GM18867 (cell line): Measurements from ENCODE around the gene PLCD3.
A peak's percentile ranks its signal among the peaks of the same experiment; 100 is the strongest.

Source experiments
- ATAC-seq: cut with Tn5 transposase; IDR thresholded peaks from one replicate; pipeline ENCODE4 v1.9.1; 2021; ENCODE audit warnings: mild to moderate bottlenecking, moderate library complexity; ENCODE audit not compliant: unreplicated experiment

The PLCD3 gene

DNA sequence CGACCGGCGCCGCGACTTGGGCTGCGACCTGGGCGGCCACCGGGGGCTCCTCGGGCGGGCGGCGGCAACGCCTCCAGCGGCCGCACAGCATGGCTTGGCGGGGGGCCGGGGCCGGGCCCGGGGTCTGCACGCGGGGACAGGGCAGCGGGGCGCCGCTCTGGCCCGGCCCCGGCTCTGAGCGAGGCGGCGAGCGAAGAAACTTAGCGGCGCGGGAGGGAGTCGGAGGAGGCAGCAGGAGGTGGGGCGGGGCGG is at the start of gene PLCD3:
TSS of gene PLCD3 (minus strand) at position 196 of the 252 bp plus-strand sequence. CDS start at position 91, 105 bp downstream.
- ATAC-seq = no peak

DNA sequence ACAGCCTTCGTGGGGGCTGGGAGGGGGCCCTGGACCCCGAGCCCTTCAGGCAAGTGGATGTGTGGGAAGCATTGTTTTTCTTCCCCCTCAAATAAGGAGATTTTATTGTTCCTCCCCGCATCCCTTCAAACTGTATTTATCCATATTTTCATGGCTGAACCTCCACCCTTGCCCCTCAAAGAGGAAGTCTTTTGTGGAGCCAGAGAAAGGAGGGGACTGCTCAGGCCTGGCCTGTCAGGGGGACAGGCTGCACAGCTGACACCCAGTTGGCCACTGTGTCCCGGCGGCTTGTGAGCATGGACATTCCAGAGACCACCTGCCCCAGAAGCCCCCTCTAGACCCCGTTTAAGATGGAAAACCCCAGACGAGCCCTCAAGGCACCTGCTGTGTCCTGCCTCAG is 45.2 kb upstream of the PLCD3 start:
- ATAC-seq = no peak

GRCh38 chr17:45175759-45176115 is 43.4 kb upstream of the PLCD3 start:
- no peak for ATAC-seq

DNA sequence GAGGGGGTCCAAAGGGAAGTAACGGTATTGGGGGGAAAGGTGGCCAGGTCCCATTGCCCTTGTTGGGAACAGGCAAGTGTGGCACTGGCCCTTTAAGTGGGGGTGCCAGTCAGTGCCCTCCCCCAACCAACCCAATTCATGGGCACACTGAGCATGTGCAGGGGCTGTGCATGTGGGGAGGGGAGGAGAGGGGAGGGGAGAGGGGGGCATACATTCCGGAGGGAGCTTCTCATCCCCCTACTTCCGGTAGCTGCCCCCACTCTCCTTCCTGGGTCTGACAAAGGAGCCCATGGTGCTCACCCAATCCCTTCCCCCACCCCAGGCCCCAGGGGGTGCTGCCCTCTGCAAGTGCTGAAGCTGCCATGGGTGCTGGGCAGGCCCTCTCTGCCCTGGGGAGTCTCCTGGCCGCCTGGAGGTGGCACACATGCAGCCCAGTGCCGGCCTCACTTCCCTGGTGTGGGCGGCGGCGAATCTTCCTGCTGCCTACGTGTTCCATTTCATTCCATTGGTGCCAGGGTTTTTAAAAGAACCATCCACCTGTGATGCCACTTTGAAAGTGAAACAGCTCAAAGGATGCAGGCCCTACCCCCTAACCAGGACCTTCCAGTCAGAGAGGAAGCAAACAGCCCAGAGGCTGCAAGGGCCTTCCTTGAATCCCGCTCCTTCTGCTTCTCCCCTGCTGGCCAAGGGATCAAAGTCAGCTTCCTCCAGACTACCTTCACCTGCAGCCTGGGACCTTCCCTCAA is 40.4 kb upstream of the PLCD3 start:
- ATAC-seq = no peak

DNA sequence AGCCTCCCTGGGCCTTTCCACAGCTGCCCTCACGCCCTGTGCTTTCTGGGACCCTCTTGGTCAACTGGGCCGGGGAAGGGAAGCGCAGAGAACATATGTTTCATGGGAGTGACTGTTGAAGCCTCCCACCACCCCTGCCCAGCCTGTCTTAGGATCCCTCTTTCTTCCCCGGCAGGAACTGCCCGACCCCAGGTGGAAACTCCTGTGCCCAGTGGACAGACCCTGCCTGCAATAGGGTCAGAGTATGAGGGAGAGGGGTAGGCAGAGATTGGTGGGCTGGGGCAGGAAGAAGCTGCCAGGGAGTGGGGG is 39.9 kb upstream of the PLCD3 start:
- no peak for ATAC-seq

DNA sequence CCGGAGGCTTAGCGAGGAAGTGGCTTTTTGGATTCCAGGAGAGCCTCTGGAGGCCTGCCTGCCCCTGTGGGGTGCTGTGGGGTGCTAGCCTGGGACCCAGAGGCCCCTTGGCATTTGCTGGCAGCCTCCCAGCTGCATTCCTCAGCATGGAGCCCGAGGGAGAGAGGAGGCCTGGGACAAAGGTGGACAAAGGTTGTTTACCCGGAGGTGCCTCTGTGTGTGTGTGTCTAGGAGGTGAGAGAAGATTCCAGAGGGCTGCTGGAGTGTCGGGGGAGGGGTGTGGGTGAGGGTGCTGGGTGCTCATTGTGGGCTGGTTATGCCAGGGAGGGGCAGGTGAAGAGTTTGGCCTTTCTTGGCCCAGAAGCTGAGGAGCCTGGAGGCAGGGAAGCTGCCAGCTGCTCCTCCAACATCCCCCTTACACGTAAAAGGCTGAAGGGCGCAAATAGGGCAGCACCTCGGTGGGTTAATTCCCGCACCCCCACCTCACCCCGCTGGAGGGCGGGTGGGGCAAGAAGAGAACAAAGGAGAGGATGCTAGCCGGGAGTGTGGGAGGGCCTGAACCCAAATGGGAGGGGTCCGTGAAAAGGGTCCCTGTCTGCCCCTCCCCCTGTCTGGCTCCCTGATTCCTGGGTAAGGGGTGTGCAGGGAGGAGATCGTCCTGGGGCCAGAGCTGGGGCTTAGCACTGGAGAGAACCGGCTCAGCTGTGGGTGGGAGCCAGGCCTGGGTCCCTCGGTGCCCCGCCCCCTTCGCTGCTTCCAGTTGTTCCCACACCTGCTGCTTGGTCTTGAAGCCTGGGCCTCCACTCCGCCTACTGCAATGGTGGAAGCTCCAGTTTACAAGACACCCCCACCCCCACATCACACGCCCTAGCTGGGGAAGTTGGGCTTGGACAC is 39.3 kb upstream of the PLCD3 start:
- no peak for ATAC-seq

DNA sequence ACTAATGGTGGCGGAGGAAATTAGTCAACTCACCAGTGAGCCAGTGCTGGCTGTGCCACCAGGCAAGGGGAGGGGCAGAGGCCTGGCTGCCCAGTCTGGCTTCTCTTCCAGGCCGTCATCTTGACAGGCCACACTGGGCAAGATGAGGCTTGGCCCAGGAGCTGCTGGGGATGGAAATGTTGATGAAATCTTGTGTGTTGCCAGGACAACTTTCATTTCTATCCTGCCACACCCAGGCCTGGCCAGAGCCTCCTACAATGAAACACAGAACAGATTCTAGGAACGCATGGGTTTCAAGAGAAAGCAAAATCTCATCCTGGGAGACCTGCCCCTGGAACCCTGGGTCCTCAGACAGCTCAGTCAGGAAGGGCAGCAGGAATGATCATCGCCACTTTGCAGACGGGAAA is 38.6 kb upstream of the PLCD3 start:
- ATAC-seq = no peak

GRCh38 chr17:45170280-45170930 is 38.1 kb upstream of the PLCD3 start:
- ATAC-seq = no peak

DNA sequence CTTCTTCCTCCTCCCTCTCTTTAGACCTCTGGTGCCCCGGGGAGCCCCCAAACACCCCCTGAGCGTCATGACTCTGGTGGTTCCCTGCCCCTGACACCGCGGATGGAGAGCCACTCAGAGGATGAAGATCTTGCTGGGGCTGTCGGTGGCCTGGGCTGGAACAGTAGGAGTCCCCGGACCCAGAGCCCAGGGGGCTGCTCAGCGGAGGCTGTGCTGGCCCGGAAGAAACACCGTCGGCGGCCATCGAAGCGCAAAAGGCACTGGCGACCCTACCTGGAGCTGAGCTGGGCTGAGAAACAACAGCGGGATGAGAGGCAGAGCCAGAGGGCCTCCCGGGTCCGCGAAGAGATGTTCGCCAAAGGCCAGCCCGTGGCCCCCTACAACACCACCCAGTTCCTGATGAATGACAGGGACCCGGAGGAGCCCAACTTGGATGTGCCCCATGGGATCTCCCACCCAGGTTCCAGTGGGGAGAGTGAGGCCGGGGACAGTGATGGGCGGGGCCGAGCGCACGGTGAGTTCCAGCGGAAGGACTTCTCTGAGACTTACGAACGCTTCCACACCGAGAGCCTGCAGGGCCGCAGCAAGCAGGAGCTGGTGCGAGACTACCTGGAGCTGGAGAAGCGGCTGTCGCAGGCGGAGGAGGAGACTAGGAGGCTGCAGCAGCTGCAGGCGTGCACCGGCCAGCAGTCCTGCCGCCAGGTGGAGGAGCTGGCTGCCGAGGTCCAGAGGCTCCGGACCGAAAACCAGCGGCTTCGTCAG is 36.9 kb upstream of the PLCD3 start:
- no peak for ATAC-seq

DNA sequence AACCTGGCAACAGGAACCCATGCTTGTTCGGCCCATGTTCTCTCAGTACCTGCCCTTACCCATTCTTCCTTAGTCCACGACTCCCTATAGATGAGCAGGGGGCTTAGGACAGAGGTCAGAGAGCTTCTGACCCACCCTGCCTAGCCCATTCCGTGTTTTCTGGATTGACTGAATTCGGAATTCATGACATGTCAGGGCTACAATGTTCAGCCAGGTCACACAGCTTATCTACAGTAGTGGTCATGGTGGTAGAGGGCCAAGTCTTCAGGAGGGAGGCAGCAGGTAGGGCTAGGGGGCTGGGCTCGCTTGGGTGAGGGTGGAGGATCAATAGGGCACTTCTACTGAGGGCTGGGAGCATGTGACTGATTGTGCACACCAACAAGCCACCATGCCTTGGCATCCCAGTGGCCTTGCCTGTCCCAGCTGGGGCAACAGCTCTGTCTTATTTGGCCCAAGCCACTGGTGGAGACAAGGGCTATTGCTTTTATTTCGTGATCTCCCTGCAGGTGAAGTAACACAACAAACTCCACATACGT is 32.5 kb upstream of the PLCD3 start:
- ATAC-seq = no peak

DNA sequence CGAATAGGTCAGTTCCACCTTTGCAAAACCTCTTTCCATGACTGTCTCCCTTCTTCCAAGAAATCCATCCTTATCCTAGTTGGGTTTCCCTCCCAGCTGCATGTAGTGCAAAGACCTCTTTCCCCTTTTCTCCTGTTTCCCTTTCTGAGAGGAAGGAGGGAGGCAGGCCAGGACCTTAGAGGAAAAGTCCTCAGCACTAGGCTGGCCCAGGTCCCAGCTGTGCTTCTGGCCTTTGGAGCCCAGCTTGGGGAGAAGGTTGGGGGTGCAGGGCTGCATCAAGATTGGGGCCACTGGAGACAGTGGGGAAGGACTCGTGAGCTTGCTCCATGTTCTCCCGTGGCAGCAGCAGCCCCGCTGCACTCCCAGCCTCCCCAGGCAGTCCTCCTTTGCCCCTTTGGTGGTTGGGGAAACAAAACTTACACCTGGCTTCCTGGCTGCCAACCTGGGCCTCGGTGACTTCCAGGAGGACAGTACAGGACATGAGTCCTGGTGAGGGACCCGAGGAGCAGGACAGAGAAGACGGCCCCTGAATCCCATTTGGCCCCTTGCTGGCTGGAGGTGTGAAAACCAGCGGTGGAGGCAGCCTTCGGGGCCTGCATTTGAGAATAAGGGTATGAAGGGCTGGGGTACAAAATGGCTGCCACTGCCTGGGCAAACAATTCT is 29.8 kb upstream of the PLCD3 start:
- ATAC-seq = no peak

DNA sequence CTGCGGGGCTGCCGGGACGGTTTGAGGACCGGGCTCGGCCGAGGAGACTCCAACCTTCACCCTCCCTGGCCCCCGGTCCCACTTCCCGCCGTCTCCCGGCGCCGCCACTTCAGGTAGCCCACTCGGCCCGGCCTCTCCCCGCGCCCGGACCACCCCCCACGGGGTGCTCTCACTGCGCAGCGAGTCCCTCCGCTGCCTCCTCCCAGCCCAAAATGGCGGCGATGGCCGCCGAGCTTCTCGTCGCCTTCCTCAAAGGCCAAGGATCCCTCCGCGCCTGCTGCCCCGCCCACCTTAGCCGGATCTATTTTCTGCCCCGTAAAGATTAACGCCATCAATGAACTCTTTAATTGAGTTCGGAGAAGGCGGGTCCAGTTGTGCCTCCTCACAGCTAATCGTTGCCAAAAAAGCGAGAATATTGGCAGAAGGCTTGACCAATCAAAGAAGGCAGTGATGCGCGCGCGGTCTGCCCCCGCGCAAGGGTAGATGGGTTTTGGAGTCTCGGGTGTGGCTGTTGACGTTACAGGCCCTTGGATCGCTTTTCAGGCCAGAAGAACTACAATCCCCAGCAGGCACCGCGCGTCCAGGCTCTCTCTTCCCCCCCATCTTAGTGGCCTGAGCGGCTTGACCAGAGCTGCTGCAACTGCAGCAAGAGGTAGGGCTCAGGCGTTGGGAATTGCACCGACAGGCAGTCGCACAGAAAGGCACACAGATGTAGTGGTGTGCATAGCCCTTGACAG is 29.1 kb upstream of the PLCD3 start, which contains the start of gene HEXIM2:
TSS of gene HEXIM2 (plus strand) at position 588 of the 737 bp plus-strand sequence. CDS start 919 bp downstream, outside the sequence.
- ATAC-seq = peak; percentile 88

DNA sequence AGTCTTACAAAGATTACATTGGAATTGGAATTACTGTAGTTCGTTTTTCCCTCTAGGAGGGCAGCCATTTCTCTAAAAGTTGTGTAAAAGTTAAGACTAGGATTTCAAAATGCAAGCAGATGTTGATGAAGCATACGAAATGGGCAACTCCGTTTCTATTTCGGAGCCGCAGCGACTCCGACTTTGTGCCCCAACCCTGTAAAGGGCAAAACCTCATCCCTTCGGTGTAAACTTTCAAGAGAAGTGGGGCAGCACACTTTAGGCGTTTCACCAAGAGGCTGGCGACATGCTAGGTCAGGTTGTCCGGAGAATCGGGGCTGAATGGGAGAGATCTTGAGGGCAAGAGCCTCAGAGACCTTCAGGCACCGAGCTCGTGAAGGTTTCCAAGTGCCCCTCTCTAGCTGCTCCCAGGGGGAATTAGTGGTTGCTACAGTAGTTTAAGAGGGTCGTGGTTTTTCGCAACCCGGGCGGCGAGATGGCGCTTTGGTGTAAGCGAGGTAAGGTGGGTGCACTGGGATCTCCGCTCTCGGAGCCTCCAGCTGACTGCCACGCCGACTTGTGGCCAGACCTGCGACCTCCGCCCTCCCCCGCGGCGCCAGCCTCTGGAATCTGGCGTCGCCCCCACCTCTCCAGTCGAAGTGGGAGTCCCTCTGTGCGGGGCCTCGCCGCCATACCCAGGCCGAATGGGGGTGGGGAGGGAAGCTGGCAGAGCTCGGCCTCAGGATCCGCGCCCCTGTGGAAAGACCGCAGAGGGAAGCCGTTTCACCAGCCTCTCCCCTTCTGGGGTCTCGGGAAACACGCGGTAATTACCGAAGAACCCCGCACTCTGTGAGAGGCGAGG is 28.4 kb upstream of the PLCD3 start:
- ATAC-seq = peak; percentile 10

DNA sequence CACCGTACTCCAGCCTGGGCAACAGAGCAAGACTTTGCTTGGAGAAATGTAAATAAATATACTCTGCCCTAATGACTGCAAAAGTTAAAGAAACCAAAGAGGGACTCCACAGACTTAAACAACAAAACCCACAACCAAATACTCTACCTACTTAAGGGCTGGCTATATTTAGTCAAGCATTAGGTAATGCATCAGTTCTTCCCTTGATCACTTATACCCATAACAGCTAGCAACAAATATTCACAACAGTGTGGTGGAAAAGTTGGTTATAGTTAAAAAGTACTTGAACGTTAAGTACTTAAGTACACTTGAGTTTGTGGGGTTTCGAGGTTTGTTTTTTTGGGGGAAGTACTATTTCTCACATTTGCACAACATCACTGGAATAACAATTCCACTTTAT is 23.9 kb upstream of the PLCD3 start:
- no peak for ATAC-seq

DNA sequence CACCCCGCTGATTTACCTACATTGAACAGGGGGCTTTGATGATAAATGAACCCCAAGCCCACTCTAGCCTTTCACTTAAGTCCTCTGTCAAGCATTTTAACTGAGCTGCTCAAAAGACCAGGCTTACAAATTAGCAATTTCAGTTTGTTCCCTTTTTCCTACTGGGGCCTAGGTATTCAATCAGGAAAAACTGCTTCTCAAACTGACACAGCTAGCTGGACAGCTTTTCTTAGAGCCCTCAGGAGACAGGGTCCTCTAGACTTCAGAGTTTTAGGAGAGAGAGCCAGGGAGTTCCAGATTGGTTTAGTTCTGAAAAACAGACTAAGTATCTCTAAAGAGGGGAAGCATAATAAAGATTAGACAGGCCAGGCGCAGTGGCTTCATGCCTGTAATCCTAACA is 23.2 kb upstream of the PLCD3 start:
- ATAC-seq = no peak

DNA sequence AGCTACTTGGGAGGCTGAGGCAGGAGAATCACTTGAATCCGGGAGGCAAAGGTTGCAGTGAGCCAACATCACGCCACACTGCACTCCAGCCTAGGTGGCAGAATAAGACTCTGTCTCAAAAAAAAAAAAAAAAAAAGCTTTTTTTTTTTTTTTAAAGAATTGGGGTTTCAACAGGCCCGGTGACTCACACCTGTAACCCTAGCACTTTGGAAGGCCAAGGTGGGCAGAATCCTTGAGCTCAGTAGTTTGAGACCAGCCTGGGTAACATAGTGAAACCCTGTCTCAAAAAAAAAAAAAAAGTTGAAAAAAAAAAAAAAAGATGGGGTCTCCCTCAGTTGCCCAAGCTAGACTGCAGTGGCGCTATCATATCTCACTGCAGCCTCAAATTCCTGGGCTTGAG is 22.7 kb upstream of the PLCD3 start:
- ATAC-seq = no peak

DNA sequence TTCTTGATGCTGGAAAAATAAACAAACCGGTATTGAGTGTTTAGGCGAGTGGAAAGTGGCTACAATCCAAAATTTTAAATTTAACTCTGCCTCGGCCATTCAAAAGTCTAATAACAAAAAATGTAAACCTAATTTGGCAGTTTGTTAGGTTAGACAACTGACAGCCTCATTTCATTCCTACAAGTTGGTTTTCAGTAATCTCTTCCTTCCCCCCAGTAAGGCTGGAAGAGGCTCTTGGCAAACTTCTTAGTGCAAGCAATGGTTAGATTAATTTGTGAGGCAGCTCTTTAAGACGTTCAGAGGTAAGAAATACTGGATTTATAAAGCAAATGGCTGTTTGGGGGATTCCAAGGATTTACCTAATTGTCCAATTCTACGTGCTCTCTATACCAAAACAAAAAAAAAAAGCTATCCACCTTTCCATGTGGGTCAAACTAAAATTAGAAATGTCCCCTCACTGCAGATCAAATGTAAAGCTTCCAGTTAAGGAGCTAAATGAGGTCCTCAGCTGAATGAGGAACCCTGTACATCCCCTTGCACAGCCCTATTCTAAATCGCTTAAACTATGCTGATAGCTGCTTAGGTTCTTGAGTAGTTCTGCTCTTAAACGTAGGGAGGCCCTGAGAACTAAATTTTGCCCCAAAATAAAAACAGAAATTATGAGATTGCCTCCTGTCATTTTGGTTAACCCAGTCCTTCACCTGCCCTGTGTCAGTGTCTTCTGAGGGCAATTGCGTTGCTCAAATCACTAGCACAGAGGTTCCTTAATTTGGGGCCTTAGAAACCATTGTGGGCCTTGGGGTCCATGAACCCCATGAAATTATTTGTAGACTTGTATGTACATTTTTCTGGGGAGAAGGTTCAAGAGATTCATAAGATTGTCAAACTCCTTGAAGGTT is 18.8 kb upstream of the PLCD3 start:
- no peak for ATAC-seq
